ENCODE data around the gene PPM1H. TPM values are rescaled to one million over a fixed set of nuclear protein-coding genes. Genes with fewer than 3 reads are reported as not detected.

Gene PPM1H
- total RNA-seq, 1 donor from 2014 or later, result 15.7 TPM

DNA sequence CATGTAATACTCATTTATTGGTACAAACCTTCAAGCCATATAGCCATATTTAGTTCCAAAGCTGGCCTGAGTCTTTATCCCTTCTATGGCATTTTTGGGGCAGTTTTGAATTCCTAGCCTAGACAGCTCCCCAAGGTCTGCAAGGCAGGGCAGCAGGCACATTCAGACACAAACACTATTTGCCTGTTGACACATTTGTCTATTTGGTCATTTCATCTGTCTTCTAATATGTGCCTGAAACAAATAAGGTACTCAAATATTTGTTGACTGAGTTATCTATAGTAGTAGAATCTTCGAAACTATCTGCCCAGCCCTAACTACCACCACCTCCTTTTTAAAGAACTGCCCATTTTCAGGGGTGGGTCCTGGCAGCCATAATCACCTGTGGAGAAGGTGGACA is 9.3 kb downstream of the PPM1H start:
- TF ChIP-seq, protein P1, sequence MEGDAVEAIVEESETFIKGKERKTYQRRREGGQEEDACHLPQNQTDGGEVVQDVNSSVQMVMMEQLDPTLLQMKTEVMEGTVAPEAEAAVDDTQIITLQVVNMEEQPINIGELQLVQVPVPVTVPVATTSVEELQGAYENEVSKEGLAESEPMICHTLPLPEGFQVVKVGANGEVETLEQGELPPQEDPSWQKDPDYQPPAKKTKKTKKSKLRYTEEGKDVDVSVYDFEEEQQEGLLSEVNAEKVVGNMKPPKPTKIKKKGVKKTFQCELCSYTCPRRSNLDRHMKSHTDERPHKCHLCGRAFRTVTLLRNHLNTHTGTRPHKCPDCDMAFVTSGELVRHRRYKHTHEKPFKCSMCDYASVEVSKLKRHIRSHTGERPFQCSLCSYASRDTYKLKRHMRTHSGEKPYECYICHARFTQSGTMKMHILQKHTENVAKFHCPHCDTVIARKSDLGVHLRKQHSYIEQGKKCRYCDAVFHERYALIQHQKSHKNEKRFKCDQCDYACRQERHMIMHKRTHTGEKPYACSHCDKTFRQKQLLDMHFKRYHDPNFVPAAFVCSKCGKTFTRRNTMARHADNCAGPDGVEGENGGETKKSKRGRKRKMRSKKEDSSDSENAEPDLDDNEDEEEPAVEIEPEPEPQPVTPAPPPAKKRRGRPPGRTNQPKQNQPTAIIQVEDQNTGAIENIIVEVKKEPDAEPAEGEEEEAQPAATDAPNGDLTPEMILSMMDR (IDR thresholded peaks at IDR 0.05; ENCODE audit: unreplicated experiment), result no peak
- Mint-ChIP-seq H3K27ac (no peak overlapping the region), H3K27me3 (ENCODE audit: low read depth) (peaks cover 13% of the 10 kb centered on the region), H3K36me3 (no peaks in the 10 kb centered on the region), H3K4me3 (no peak overlapping the region), H3K4me1 (peaks cover 10% of the 10 kb centered on the region), H3K9me3 (no peaks in the 10 kb centered on the region)
- no peak for DNase-seq (ENCODE audit: low spot score in 2 of 2, unreplicated experiment in 2 of 2)

GRCh38 chr12:62924084-62924483 is 10.9 kb downstream of the PPM1H start:
- Mint-ChIP-seq H3K36me3 (no peaks in the 10 kb centered on the region), H3K4me3 (no peak overlapping the region), H3K27ac (no peak overlapping the region), H3K27me3 (ENCODE audit: low read depth) (peaks cover 10% of the 10 kb centered on the region), H3K9me3 (no peaks in the 10 kb centered on the region), H3K4me1 (no peaks in the 10 kb centered on the region)
- TF ChIP-seq, protein P1 (IDR thresholded peaks at IDR 0.05; ENCODE audit: unreplicated experiment), result no peak
- DNase-seq (ENCODE audit: low spot score in 2 of 2, unreplicated experiment in 2 of 2), result no peak

GRCh38 chr12:62922539-62922938 is 12.4 kb downstream of the PPM1H start:
- Mint-ChIP-seq H3K4me1 (no peaks in the 10 kb centered on the region), H3K9me3 (no peaks in the 10 kb centered on the region), H3K4me3 (no peak overlapping the region), H3K27ac (no peak overlapping the region), H3K27me3 (ENCODE audit: low read depth) (peaks cover 9% of the 10 kb centered on the region), H3K36me3 (no peaks in the 10 kb centered on the region)
- TF ChIP-seq, protein P1 (IDR thresholded peaks at IDR 0.05; ENCODE audit: unreplicated experiment), result no peak
- no peak for DNase-seq (ENCODE audit: low spot score in 2 of 2, unreplicated experiment in 2 of 2)

DNA sequence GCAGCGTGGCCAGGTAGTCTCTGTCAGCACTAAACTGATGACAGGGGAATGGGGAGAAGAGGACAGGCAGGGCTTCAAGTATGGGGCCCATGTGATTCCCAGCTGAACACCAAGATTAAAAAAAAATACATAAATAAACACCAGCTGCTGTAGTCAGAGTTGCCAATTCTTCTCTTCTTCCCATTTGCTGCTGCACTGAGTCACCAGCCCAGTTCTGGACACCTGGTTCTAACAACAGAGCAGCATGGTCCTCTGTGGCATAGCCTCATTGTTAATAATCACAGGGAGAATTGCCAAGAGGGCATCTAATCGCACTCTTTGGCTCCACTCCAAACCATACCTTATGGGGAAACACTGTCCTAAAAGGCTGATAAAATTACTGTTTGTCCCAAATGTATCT is 15.1 kb downstream of the PPM1H start:
- H3K27ac Mint-ChIP-seq, result no peak overlapping the region
- H3K4me1 Mint-ChIP-seq, result no peaks in the 10 kb centered on the region
- peaks cover 19% of the 10 kb centered on the region for H3K27me3 Mint-ChIP-seq (ENCODE audit: low read depth)
- no peak for DNase-seq (ENCODE audit: low spot score in 2 of 2, unreplicated experiment in 2 of 2)
- no peaks in the 10 kb centered on the region for H3K36me3 Mint-ChIP-seq
- H3K9me3 Mint-ChIP-seq, result no peaks in the 10 kb centered on the region
- no peak overlapping the region for H3K4me3 Mint-ChIP-seq
- TF ChIP-seq, protein P1 (IDR thresholded peaks at IDR 0.05; ENCODE audit: unreplicated experiment), result no peak

- H3K36me3 Mint-ChIP-seq, result no peaks in the 10 kb centered on the region
- H3K27me3 Mint-ChIP-seq (ENCODE audit: low read depth), result peaks cover 33% of the 10 kb centered on the region
- TF ChIP-seq, protein P1 (IDR thresholded peaks at IDR 0.05; ENCODE audit: unreplicated experiment), result no peak
- no peaks in the 10 kb centered on the region for H3K4me1 Mint-ChIP-seq
- DNase-seq (ENCODE audit: low spot score in 2 of 2, unreplicated experiment in 2 of 2), result no peak
- H3K27ac Mint-ChIP-seq, result no peak overlapping the region
- no peak overlapping the region for H3K4me3 Mint-ChIP-seq
- H3K9me3 Mint-ChIP-seq, result no peaks in the 10 kb centered on the region
Observed at GRCh38 chr12:62917926-62918325, 17.0 kb downstream of the PPM1H start.
